Suprapubic skin (tissue), 4 donors: ENCODE measurements around the gene HTR2C.

ENCODE experiments used
- POLR2A ChIP-seq, 2 donors: fragments of 450-650 bp; IDR thresholded peaks; one replicate each; pipeline ENCODE4 v1.6.1; 2017; ENCODE audit warnings: antibody characterized with exemption in 2 of 2, mild to moderate bottlenecking in 2 of 2, moderate library complexity in 2 of 2
- POLR2AphosphoS5 ChIP-seq, 3 donors: sonication (generic); formaldehyde crosslinking; IDR thresholded peaks; one replicate each; pipeline ENCODE4 v1.6.1; 2017; ENCODE audit warnings: antibody characterized with exemption in 3 of 3
- TF ChIP-seq, protein P1 (sequence below), 2 donors: fragments of 200-600 bp in 1 of 2; fragments of 450-650 bp in 1 of 2; sonication (generic) in 1 of 2; IDR thresholded peaks; one replicate each; pipeline ENCODE4 v1.5.1; 2016 to 2019; ENCODE audit warnings: antibody characterized with exemption in 2 of 2, mild to moderate bottlenecking in 1 of 2, moderate library complexity in 1 of 2

GRCh38 chrX:114787061-114787460 is 203.2 kb downstream of the HTR2C start:
- TF ChIP-seq POLR2A (IDR thresholded peaks at IDR 0.05) (no peak), POLR2AphosphoS5 (IDR thresholded peaks at IDR 0.05) (no peak)
- TF ChIP-seq, protein P1, sequence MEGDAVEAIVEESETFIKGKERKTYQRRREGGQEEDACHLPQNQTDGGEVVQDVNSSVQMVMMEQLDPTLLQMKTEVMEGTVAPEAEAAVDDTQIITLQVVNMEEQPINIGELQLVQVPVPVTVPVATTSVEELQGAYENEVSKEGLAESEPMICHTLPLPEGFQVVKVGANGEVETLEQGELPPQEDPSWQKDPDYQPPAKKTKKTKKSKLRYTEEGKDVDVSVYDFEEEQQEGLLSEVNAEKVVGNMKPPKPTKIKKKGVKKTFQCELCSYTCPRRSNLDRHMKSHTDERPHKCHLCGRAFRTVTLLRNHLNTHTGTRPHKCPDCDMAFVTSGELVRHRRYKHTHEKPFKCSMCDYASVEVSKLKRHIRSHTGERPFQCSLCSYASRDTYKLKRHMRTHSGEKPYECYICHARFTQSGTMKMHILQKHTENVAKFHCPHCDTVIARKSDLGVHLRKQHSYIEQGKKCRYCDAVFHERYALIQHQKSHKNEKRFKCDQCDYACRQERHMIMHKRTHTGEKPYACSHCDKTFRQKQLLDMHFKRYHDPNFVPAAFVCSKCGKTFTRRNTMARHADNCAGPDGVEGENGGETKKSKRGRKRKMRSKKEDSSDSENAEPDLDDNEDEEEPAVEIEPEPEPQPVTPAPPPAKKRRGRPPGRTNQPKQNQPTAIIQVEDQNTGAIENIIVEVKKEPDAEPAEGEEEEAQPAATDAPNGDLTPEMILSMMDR (IDR thresholded peaks at IDR 0.05): no peak
